Germinal center (tissue), 1 donor: ENCODE results near the gene CYBRD1.
A peak's percentile ranks its signal among the peaks of the same experiment; 100 is the strongest.

Source experiments
- DNase-seq: peaks from one replicate; pipeline ENCODE4 v3.0.0; 2012; ENCODE audit warnings: mixed read lengths, low spot score

The CYBRD1 gene

GRCh38 chr2:171554991-171555615 lies 32.8 kb downstream of the CYBRD1 start:
- DNase-seq = no peak

DNA sequence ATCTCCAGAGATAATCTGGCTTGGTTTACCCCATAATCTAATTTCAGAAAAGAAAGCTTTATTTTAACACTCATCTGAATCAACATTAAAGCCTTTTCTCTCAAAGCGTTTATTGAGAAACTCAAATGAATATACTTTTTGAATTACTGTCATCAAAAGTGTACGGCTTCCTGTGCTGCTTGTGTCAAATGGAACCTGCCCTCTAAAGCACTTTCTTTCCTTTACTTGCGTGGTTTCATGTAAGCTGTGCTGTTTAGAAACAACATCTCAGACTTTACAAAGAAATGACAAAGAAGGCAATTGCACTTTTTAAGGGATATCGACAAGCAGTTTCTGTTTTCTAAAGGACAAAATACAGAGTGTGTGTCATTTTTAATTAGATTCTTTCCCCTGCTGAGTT lies 35.1 kb downstream of the CYBRD1 start:
- no peak for DNase-seq

- DNase-seq = no peak
Measured at GRCh38 chr2:171563301-171563700, 41.0 kb downstream of the CYBRD1 start.

- no peak for DNase-seq
Measured at GRCh38 chr2:171564463-171564862, 42.2 kb downstream of the CYBRD1 start.

- no peak for DNase-seq
Measured at GRCh38 chr2:171566057-171566456, 43.8 kb downstream of the CYBRD1 start.

GRCh38 chr2:171566753-171567152 lies 44.5 kb downstream of the CYBRD1 start:
- no peak for DNase-seq

GRCh38 chr2:171568089-171568488 lies 45.8 kb downstream of the CYBRD1 start:
- no peak for DNase-seq

DNA sequence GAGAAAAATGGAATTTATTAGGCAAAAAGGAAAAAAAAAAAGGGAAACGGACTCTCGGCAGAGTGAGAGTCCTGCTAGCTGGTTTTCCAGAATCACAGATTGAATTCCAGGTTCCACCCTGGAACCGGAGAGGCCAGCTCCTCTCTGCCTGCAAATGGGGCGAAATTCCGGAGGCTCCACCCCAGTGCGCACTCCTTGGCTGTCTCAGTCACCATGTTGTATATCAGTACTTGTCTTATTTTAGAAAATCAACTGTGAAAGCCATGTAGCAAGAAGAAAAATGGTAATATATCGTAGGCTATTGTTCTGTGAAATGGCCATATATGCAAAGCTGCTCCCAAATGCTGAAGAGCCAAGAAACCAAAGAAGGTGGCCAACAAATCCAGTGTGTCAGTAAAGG lies 49.4 kb downstream of the CYBRD1 start:
- DNase-seq = no peak

- peak; percentile 93 for DNase-seq
Measured at GRCh38 chr2:171574149-171574795, 52.0 kb downstream of the CYBRD1 start.

DNA sequence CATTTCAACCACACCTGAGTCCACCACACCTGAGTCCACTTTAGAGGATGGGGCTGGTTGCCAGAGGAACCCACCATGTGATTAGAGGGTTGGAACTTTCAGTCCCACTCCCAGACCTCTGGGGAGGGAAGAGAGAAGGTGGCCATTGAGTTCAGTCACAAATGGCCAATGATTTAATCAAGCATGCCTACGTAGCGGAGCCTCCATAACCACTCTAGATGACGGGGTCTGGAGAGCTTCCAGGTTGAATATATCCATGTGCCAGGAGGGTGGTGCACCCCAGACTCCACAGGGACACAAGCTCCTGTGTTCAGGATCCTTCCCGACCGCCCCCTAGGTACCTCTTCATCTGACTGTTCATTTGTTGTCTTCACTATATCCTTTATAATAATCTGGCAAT lies 53.3 kb downstream of the CYBRD1 start:
- no peak for DNase-seq

DNA sequence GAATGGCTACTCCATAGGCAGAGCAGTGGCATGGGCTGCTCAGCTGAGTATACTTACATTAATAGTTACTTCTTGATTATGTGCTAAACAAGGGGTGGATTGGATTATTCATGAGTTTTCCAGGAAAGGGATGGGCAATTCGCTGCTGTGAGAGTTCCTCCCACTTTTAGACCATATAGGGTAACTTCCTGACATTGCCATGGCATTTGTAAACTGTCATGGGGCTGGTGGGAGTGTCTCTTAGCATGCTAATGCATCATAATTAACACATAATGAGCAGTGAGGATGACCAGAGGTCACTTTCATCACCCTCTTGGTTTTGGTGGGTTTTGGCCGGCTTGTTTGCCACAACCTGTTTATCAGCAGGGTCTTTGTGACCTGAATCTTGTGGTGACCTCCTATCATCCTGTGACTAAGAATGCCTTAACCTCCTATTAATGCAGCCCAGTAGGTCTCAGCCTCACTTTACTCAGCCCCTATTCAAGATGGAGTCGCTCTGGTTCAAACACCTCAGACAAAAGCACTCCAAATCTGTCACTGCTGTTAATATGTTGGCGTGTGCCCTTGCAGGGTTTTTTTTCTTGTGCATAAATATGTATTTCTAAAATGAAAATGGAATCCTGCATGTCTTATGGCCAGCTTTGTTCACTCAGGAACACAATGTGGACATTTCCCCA lies 56.0 kb downstream of the CYBRD1 start:
- DNase-seq = no peak

DNA sequence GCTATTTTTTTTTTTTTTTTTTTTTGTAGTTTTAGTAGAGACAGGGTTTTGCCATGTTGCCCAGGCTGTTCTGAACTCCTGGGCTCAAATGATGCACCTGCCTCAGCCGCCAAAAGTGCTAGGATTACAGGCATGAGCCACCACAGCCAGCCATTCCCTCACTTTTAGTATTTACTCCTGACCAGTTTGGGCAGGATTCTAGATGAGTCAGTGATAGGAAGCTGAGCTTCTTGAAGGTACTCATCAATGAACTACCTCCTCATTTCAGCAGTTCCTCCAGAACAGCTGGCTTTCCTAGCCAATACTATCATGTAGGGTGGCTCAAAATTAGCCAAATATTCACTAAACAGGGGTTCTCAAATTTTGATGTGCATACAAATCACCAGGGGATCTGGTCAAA lies 57.2 kb downstream of the CYBRD1 start:
- no peak for DNase-seq

DNA sequence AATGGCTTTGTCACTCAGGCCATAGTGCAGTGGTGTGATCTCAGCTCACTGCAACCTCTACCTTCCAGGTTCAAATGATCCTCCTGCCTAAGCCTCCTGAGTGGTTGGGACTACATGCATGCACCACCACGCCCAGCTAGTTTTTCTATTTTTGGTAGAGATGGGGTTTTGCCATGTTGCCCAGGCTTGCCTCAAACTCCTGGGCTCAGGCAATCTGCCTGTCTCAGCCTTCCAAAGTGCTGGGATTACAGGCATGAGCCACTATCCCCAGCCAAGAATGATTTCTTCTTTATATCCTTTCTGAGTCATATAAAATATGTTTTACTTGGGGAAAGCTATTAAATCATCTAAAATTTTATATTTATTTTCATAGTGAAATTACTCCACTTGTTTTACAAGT lies 61.3 kb downstream of the CYBRD1 start:
- no peak for DNase-seq

DNA sequence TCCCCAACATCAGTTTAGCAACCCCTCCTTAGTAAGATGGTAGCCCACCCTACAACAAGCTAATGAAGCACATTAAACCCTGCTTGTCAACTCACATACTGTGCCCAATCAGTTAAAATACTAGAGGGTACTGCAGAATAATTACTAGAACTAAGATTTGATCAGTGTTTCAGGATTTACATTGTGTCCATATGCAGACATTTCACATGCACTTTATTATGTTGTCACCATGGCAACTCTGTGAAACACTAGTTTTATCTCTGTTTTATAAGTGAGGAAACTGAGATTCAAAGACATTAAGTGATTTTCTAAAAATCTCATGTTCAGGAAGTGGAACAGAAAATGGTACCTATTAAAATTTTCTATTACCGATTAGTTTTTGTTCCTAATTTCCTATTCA lies 61.7 kb downstream of the CYBRD1 start:
- DNase-seq = no peak

- DNase-seq = no peak
Measured at GRCh38 chr2:171587132-171587531, 64.9 kb downstream of the CYBRD1 start.

DNA sequence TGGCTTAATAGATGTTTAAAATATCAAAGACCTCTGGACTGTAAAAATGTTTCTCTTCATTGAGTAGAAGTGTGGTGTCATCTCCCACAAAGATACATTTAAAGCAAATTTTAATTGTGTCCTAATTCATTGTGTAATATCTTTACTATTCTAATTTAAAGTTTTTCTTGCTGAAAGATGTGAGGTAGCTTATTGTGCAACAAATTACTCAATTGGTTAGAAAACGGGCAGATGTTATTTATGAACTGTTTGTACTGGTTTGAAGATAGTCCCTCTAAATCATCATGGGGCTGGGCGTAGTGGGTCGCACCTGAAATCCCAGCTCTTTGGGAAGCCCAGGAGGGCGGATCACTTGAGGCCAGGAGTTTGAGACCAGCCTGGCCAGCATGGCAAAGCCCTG lies 65.3 kb downstream of the CYBRD1 start:
- no peak for DNase-seq

- DNase-seq = no peak
Measured at GRCh38 chr2:171590116-171590515, 67.8 kb downstream of the CYBRD1 start.

- DNase-seq = no peak
Measured at GRCh38 chr2:171592036-171592555, 69.8 kb downstream of the CYBRD1 start.

DNA sequence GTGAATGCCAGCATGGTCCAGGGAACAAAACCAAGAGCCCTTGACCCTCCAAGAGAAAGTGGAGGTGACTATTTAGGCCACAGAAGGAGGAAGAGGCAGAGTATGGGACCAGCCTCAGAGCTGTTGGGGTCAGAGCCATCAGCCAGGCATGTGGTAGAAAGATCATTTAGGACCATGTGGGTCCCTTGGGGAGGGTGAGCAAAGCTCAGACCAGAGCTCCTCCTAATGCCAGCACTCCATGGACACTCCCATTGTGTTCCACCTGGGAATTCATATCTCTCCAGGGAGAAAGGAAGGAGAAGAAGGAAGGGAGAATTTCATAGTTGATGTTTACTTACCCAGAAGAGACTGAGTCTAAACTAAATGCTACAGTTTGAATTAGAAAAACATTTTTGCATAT lies 73.2 kb downstream of the CYBRD1 start:
- DNase-seq = no peak

- DNase-seq = no peak
Measured at GRCh38 chr2:171595896-171596295, 73.6 kb downstream of the CYBRD1 start.

- peak; percentile 67 for DNase-seq
Measured at GRCh38 chr2:171598713-171599319, 76.5 kb downstream of the CYBRD1 start.

GRCh38 chr2:171600126-171600525 lies 77.9 kb downstream of the CYBRD1 start:
- no peak for DNase-seq

GRCh38 chr2:171602352-171602751 lies 80.1 kb downstream of the CYBRD1 start:
- DNase-seq = no peak
